ENCODE results near the gene PHF2.
A peak's percentile ranks its signal among the peaks of the same experiment; 100 is the strongest.

Gene PHF2

DNA sequence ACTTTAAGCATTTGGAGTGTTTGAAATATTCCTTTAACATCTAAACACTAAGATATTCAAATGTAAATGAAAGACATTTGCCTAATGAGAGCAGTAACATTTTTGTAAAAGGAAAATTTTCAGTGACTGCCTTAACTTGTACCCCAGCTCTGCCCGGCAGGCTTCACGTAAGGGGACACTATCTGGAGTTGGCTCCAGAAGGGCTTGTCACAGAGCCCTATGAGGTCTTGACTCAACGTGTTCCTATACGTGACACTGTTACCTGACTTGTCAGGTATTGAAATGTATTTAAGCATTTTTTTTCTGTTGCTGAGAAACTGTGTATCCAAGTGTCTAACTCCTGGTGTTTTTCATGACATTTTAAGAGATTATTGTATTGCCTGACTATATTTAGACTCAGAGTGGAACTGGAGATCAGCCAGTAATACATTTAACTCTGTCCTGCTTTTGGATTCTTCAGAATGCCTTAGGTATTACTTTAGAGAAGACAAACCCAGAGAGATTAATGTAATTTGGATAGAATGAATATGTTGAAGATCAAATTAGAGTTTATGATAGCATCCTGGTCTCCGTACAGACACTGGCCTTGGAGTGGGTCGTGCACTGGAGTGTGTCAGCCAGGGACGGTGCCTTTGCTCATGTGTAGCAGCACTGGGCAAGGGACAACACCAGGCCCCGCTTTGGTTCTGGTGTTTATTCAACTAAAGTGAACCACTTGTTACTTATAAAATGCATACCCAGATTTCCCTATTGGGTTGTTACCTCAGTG, 34.6 kb upstream of the PHF2 start:
- H3K4me1 ChIP-seq (ENCODE audit: control insufficient read depth in 2 of 2, insufficient read depth in 1 of 2, low read depth in 1 of 2, low read length in 2 of 2) = peaks cover 0 to 4% of the 10 kb centered on the region in 2 donors
- no CpG with 5 or more reads among the region's 8 CpGs for WGBS, 2 donors (ENCODE audit: extremely low coverage in 2 of 2, insufficient read length in 2 of 2, insufficient replicate concordance in 1 of 2)
- no peak overlapping the region for H2AK5ac ChIP-seq (ENCODE audit: low read depth, low read length)
- H3K27me3 ChIP-seq (ENCODE audit: control insufficient read depth in 3 of 3, insufficient read depth in 3 of 3, low read depth in 1 of 3, low read length in 3 of 3) = no peaks in the 10 kb centered on the region
- H2BK12ac ChIP-seq (ENCODE audit: low read length) = no peak overlapping the region
- no peak overlapping the region for H3K23ac ChIP-seq (ENCODE audit: low read depth, low read length, poor library complexity)
- no peak overlapping the region for H2BK120ac ChIP-seq (ENCODE audit: low read depth, low read length)
- no peak overlapping the region for H3K4me2 ChIP-seq (ENCODE audit: insufficient read depth, low read length, poor library complexity, severe bottlenecking)
- no peak overlapping the region for H2BK15ac ChIP-seq (ENCODE audit: low read length)
- no peak overlapping the region for H2BK5ac ChIP-seq (ENCODE audit: low read length)
- no peak overlapping the region for H4K8ac ChIP-seq (ENCODE audit: low read depth, low read length)
- no peak overlapping the region for H3K27ac ChIP-seq (replicated peaks; ENCODE audit: low read length)
- no peak overlapping the region for H3K9ac ChIP-seq (ENCODE audit: low read depth, low read length, poor library complexity)
- peaks cover 11 to 82% of the 10 kb centered on the region in 2 donors for H3K36me3 ChIP-seq (replicated peaks in 1 of 2; ENCODE audit: control insufficient read depth in 2 of 2, insufficient read depth in 2 of 2, low read length in 2 of 2)
- H3K79me1 ChIP-seq (ENCODE audit: low read depth, low read length) = no peaks in the 10 kb centered on the region
- H3K4me3 ChIP-seq (ENCODE audit: low read length in 2 of 2) = no peak overlapping the region
- H3K9me3 ChIP-seq (replicated peaks in 1 of 2; ENCODE audit: control insufficient read depth in 2 of 2, insufficient read depth in 1 of 2, low read depth in 1 of 2, low read length in 2 of 2) = no peaks in the 10 kb centered on the region
- no peak overlapping the region for H2AFZ ChIP-seq (ENCODE audit: low read length)
- no peak overlapping the region for H3K18ac ChIP-seq (ENCODE audit: low read length)
- no peak for DNase-seq (ENCODE audit: low spot score)
- no peak overlapping the region for H3K4ac ChIP-seq (ENCODE audit: low read length)
- peak overlapping the region; percentile 92 for H3K14ac ChIP-seq (ENCODE audit: low read length)
- no peak overlapping the region for H4K91ac ChIP-seq (ENCODE audit: low read depth, low read length, poor library complexity)

DNA sequence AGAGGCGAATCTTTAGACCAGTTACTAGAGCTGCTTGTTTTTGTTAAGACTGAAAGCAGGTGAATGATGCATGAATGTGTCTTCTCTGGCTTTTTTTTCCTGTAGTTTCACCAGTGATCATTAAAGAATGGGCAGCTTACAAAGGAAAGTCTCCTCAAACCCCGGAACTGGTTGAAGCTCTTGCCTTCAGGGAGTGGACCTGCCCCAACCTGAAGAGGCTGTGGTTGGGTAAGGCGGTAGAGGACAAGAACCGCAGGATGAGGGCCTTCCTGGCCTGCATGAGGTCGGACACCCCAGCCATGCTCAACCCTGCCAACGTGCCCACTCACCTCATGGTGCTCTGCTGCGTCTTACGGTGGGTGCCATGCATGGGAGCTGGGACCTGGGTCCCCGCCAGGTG, 33.3 kb upstream of the PHF2 start:
- no peak overlapping the region for H3K18ac ChIP-seq (ENCODE audit: low read length)
- no CpG with 5 or more reads among the region's 9 CpGs for WGBS, 2 donors (ENCODE audit: extremely low coverage in 2 of 2, insufficient read length in 2 of 2, insufficient replicate concordance in 1 of 2)

DNA sequence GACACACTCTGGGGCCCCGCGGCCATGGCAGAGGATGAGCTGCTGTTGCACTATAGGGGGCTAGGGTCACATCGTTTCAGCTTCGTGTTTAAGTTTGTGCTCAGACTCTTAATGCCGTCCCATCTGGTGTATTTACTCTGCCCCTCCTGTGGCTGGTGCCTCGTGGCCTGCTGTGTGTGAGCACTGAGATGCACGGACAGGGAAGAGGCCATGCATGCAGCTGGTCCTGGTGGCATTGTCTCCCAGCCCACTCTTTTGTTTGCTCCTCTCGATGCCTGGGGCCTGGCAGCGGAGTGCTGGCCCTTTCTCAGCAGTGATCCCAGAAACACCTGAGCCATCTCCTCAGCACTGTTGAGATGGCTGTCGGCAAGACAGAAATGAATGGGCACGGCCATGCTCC, 30.0 kb upstream of the PHF2 start:
- no peaks in the 10 kb centered on the region for H3K27me3 ChIP-seq (ENCODE audit: control insufficient read depth in 3 of 3, insufficient read depth in 3 of 3, low read depth in 1 of 3, low read length in 3 of 3)
- DNase-seq (ENCODE audit: low spot score) = no peak
- no peak overlapping the region for H2AFZ ChIP-seq (ENCODE audit: low read length)
- no peak overlapping the region for H2BK15ac ChIP-seq (ENCODE audit: low read length)
- H3K23ac ChIP-seq (ENCODE audit: low read depth, low read length, poor library complexity) = no peak overlapping the region
- no peak overlapping the region for H4K91ac ChIP-seq (ENCODE audit: low read depth, low read length, poor library complexity)
- peaks cover 1% of the 10 kb centered on the region for H3K79me1 ChIP-seq (ENCODE audit: low read depth, low read length)
- H2BK12ac ChIP-seq (ENCODE audit: low read length) = no peak overlapping the region
- no peak overlapping the region for H3K4ac ChIP-seq (ENCODE audit: low read length)
- H4K8ac ChIP-seq (ENCODE audit: low read depth, low read length) = no peak overlapping the region
- no peak overlapping the region for H3K4me2 ChIP-seq (ENCODE audit: insufficient read depth, low read length, poor library complexity, severe bottlenecking)
- H2AK5ac ChIP-seq (ENCODE audit: low read depth, low read length) = no peak overlapping the region
- WGBS, 2 donors (ENCODE audit: extremely low coverage in 2 of 2, insufficient read length in 2 of 2, insufficient replicate concordance in 1 of 2) = no CpG with 5 or more reads among the region's 11 CpGs
- H3K9me3 ChIP-seq (replicated peaks in 1 of 2; ENCODE audit: control insufficient read depth in 2 of 2, insufficient read depth in 1 of 2, low read depth in 1 of 2, low read length in 2 of 2) = no peaks in the 10 kb centered on the region
- no peak overlapping the region for H2BK120ac ChIP-seq (ENCODE audit: low read depth, low read length)
- peak overlapping the region; percentile 75 for H3K14ac ChIP-seq (ENCODE audit: low read length)
- H3K9ac ChIP-seq (ENCODE audit: low read depth, low read length, poor library complexity) = no peak overlapping the region
- no peak overlapping the region for H3K4me3 ChIP-seq (ENCODE audit: low read length in 2 of 2)
- peaks cover 14 to 85% of the 10 kb centered on the region in 2 donors for H3K36me3 ChIP-seq (replicated peaks in 1 of 2; ENCODE audit: control insufficient read depth in 2 of 2, insufficient read depth in 2 of 2, low read length in 2 of 2)
- no peak overlapping the region for H3K27ac ChIP-seq (replicated peaks; ENCODE audit: low read length)
- peaks cover 0 to 4% of the 10 kb centered on the region in 2 donors for H3K4me1 ChIP-seq (ENCODE audit: control insufficient read depth in 2 of 2, insufficient read depth in 1 of 2, low read depth in 1 of 2, low read length in 2 of 2)
- H3K18ac ChIP-seq (ENCODE audit: low read length) = no peak overlapping the region
- H2BK5ac ChIP-seq (ENCODE audit: low read length) = no peak overlapping the region

More for the DNA sequence above, 33.3 kb upstream of the PHF2 start:
- no peak overlapping the region for H2AFZ ChIP-seq (ENCODE audit: low read length)
- no peak overlapping the region for H2AK5ac ChIP-seq (ENCODE audit: low read depth, low read length)
- no peak overlapping the region for H4K8ac ChIP-seq (ENCODE audit: low read depth, low read length)
- no peak overlapping the region for H2BK15ac ChIP-seq (ENCODE audit: low read length)
- peaks cover 0 to 4% of the 10 kb centered on the region in 2 donors for H3K4me1 ChIP-seq (ENCODE audit: control insufficient read depth in 2 of 2, insufficient read depth in 1 of 2, low read depth in 1 of 2, low read length in 2 of 2)
- no peak overlapping the region for H3K23ac ChIP-seq (ENCODE audit: low read depth, low read length, poor library complexity)
- no peak overlapping the region for H3K4me3 ChIP-seq (ENCODE audit: low read length in 2 of 2)
- peaks cover 11 to 82% of the 10 kb centered on the region in 2 donors for H3K36me3 ChIP-seq (replicated peaks in 1 of 2; ENCODE audit: control insufficient read depth in 2 of 2, insufficient read depth in 2 of 2, low read length in 2 of 2)
- peak overlapping the region; percentile 63 for H3K9ac ChIP-seq (ENCODE audit: low read depth, low read length, poor library complexity)
- H3K27me3 ChIP-seq (ENCODE audit: control insufficient read depth in 3 of 3, insufficient read depth in 3 of 3, low read depth in 1 of 3, low read length in 3 of 3) = no peaks in the 10 kb centered on the region
- H3K4me2 ChIP-seq (ENCODE audit: insufficient read depth, low read length, poor library complexity, severe bottlenecking) = no peak overlapping the region
- H3K14ac ChIP-seq (ENCODE audit: low read length) = no peak overlapping the region
- H3K27ac ChIP-seq (replicated peaks; ENCODE audit: low read length) = no peak overlapping the region
- no peak overlapping the region for H3K4ac ChIP-seq (ENCODE audit: low read length)
- H2BK120ac ChIP-seq (ENCODE audit: low read depth, low read length) = no peak overlapping the region
- H4K91ac ChIP-seq (ENCODE audit: low read depth, low read length, poor library complexity) = no peak overlapping the region
- H2BK5ac ChIP-seq (ENCODE audit: low read length) = no peak overlapping the region
- no peak for DNase-seq (ENCODE audit: low spot score)
- no peaks in the 10 kb centered on the region for H3K9me3 ChIP-seq (replicated peaks in 1 of 2; ENCODE audit: control insufficient read depth in 2 of 2, insufficient read depth in 1 of 2, low read depth in 1 of 2, low read length in 2 of 2)
- H2BK12ac ChIP-seq (ENCODE audit: low read length) = no peak overlapping the region
- no peaks in the 10 kb centered on the region for H3K79me1 ChIP-seq (ENCODE audit: low read depth, low read length)

DNA sequence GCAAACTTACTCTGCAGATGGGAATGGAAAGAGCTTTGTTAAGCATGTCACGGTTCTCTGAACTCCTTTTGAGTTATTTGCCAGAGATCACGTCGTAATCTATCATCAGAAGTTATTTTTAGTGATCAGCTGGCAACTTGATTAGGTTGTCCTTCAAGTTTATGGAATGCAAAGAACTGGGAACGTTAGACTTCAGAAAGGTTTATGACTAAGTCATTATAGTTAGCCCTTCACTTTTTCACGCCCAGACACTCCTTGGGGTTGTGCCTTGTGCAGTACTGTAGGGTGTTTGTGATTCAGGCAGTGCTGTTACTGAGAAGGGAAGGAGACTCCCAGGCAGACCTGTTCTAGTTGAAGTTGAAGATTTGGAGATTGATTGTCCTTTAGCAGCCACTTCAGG, 26.8 kb upstream of the PHF2 start:
- Histone ChIP-seq H3K27me3 (ENCODE audit: control insufficient read depth in 3 of 3, insufficient read depth in 3 of 3, low read depth in 1 of 3, low read length in 3 of 3) (no peaks in the 10 kb centered on the region), H2BK120ac (ENCODE audit: low read depth, low read length) (no peak overlapping the region), H2AK5ac (ENCODE audit: low read depth, low read length) (no peak overlapping the region), H2BK5ac (ENCODE audit: low read length) (no peak overlapping the region), H2AFZ (ENCODE audit: low read length) (no peak overlapping the region), H3K4me2 (ENCODE audit: insufficient read depth, low read length, poor library complexity, severe bottlenecking) (no peak overlapping the region), H3K23ac (ENCODE audit: low read depth, low read length, poor library complexity) (peak overlapping the region; percentile 68), H3K4me3 (ENCODE audit: low read length in 2 of 2) (no peak overlapping the region), H3K79me1 (ENCODE audit: low read depth, low read length) (peaks cover 1% of the 10 kb centered on the region), H3K9me3 (replicated peaks in 1 of 2; ENCODE audit: control insufficient read depth in 2 of 2, insufficient read depth in 1 of 2, low read depth in 1 of 2, low read length in 2 of 2) (no peaks in the 10 kb centered on the region), H3K4ac (ENCODE audit: low read length) (no peak overlapping the region), H2BK12ac (ENCODE audit: low read length) (no peak overlapping the region), H4K8ac (ENCODE audit: low read depth, low read length) (no peak overlapping the region), H3K36me3 (replicated peaks in 1 of 2; ENCODE audit: control insufficient read depth in 2 of 2, insufficient read depth in 2 of 2, low read length in 2 of 2) (peaks cover 12 to 90% of the 10 kb centered on the region in 2 donors), H3K18ac (ENCODE audit: low read length) (no peak overlapping the region), H3K27ac (replicated peaks; ENCODE audit: low read length) (no peak overlapping the region), H3K14ac (ENCODE audit: low read length) (no peak overlapping the region), H3K9ac (ENCODE audit: low read depth, low read length, poor library complexity) (no peak overlapping the region), H2BK15ac (ENCODE audit: low read length) (no peak overlapping the region), H4K91ac (ENCODE audit: low read depth, low read length, poor library complexity) (no peak overlapping the region), H3K4me1 (ENCODE audit: control insufficient read depth in 2 of 2, insufficient read depth in 1 of 2, low read depth in 1 of 2, low read length in 2 of 2) (peaks cover 0 to 4% of the 10 kb centered on the region in 2 donors)
- no CpG with 5 or more reads among the region's 5 CpGs for WGBS, 2 donors (ENCODE audit: extremely low coverage in 2 of 2, insufficient read length in 2 of 2, insufficient replicate concordance in 1 of 2)
- DNase-seq (ENCODE audit: low spot score) = no peak
